Measurements from ENCODE around the gene VAV3. TPM values are rescaled to one million over a fixed set of nuclear protein-coding genes. Genes with fewer than 3 reads are reported as not detected.
"Not testable (repeated sequence)": the region's sequence is repeated elsewhere in the genome, so short reads cannot be mapped to it uniquely, and the experiment has no call there.

Gene VAV3
- total RNA-seq, 4 donors from 2014 or later: 1.9 to 5.8 (median 3.0) TPM

GRCh38 chr1:107659961-107660360, 305.0 kb downstream of the VAV3 start:
- Histone ChIP-seq H3K9me3 (no peaks in the 10 kb centered on the region), H3K4me3 (no peak overlapping the region), H3K4me1 (peaks cover 0 to 11% (median 10%) of the 10 kb centered on the region in 4 donors), H3K27me3 (no peaks in the 10 kb centered on the region), H3K36me3 (no peaks in the 10 kb centered on the region), H3K27ac (replicated peaks in 1 of 4) (peak overlapping the region in 1 of 4 donors; percentile 19)
- 58% methylated on average over 2 of the region's 2 CpGs for WGBS
- DNase-seq (ENCODE audit: extremely low spot score): no peak
- intact Hi-C loops (cut with DNase I): loop anchor here (5.0 kb wide), 1 partner anchor 88 kb away; no protein-coding TSS in a partner anchor
- TF ChIP-seq EP300 (IDR thresholded peaks at IDR 0.05) (no peak), POLR2A (IDR thresholded peaks at IDR 0.05; ENCODE audit: low read depth) (no peak), CTCF (IDR thresholded peaks at IDR 0.05) (no peak), POLR2AphosphoS5 (IDR thresholded peaks at IDR 0.05) (no peak)

GRCh38 chr1:107657356-107657755, 307.6 kb downstream of the VAV3 start:
- H3K27me3 ChIP-seq: no peaks in the 10 kb centered on the region
- no peaks in the 10 kb centered on the region for H3K9me3 ChIP-seq
- peaks cover 0 to 11% (median 10%) of the 10 kb centered on the region in 4 donors for H3K4me1 ChIP-seq
- H3K36me3 ChIP-seq: no peaks in the 10 kb centered on the region
- no peak overlapping the region for H3K27ac ChIP-seq (replicated peaks in 1 of 4)
- 56% methylated on average over 4 of the region's 4 CpGs for WGBS
- TF ChIP-seq EP300 (IDR thresholded peaks at IDR 0.05) (no peak), CTCF (IDR thresholded peaks at IDR 0.05) (no peak), POLR2AphosphoS5 (IDR thresholded peaks at IDR 0.05) (no peak), POLR2A (IDR thresholded peaks at IDR 0.05; ENCODE audit: low read depth) (no peak)
- no peak for DNase-seq (ENCODE audit: extremely low spot score)
- no peak overlapping the region for H3K4me3 ChIP-seq
- intact Hi-C loops (cut with DNase I): loop anchor here (5.0 kb wide), 1 partner anchor 85 kb away; no protein-coding TSS in a partner anchor

DNA sequence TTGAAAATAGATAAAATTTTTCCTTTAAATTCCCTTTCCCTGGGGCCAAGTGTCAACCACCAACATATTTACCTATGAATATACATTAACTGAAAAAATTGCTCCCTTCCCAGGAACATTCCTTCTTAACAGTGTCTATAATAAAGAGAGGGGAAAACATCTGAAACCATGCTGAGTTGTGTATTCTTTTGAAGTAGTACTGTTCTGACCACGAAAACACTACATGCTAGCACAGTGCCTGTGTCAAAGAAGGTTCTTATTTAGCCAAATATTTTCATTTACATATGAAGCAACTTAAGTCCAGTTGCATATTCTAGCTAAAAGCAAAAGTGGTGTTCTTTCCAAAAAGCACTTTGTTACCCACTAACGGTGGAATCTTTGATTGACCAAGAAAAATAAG, 311.2 kb downstream of the VAV3 start:
- Histone ChIP-seq H3K4me1 (peaks cover 0 to 7% (median 3%) of the 10 kb centered on the region in 4 donors), H3K4me3 (no peak overlapping the region), H3K27me3 (no peaks in the 10 kb centered on the region), H3K27ac (replicated peaks in 1 of 4) (no peak overlapping the region), H3K9me3 (no peaks in the 10 kb centered on the region), H3K36me3 (no peaks in the 10 kb centered on the region)
- TF ChIP-seq POLR2AphosphoS5 (IDR thresholded peaks at IDR 0.05) (no peak), EP300 (IDR thresholded peaks at IDR 0.05) (no peak), POLR2A (IDR thresholded peaks at IDR 0.05; ENCODE audit: low read depth) (no peak), CTCF (IDR thresholded peaks at IDR 0.05) (no peak)
- DNase-seq (ENCODE audit: extremely low spot score): no peak
- intact Hi-C loops (cut with DNase I): no loop called here
- 76% methylated on average over 2 of the region's 2 CpGs for WGBS

DNA sequence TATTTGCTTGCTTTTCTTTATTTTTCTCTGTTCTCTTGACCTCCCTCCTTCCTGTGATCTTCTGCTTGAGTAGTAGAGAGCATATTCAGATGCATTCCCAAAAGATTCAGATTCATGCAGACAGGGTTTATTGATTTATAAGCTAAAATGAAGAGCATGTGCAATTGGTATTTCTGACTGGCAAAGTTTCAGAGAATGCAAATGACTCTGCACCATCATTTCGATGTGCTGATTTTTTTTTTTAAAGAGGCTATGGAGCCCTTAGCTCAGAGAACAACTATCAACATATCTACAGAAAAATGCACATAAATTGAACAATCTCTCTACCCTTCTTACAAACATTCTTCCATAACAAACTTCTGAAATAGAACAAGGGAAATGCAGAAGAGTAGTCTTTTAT, 312.0 kb downstream of the VAV3 start:
- H3K27ac ChIP-seq (replicated peaks in 1 of 4): no peak overlapping the region
- H3K36me3 ChIP-seq: no peaks in the 10 kb centered on the region
- H3K4me3 ChIP-seq: no peak overlapping the region
- H3K27me3 ChIP-seq: no peaks in the 10 kb centered on the region
- intact Hi-C loops (cut with DNase I): no loop called here
- DNase-seq (ENCODE audit: extremely low spot score): no peak
- WGBS: 66% methylated on average over 1 of the region's 1 CpG
- no peaks in the 10 kb centered on the region for H3K9me3 ChIP-seq
- TF ChIP-seq POLR2AphosphoS5 (IDR thresholded peaks at IDR 0.05): no peak
- no peak for TF ChIP-seq CTCF (IDR thresholded peaks at IDR 0.05)
- no peak for TF ChIP-seq EP300 (IDR thresholded peaks at IDR 0.05)
- TF ChIP-seq POLR2A (IDR thresholded peaks at IDR 0.05; ENCODE audit: low read depth): no peak
- peaks cover 0 to 15% (median 5%) of the 10 kb centered on the region in 4 donors for H3K4me1 ChIP-seq

DNA sequence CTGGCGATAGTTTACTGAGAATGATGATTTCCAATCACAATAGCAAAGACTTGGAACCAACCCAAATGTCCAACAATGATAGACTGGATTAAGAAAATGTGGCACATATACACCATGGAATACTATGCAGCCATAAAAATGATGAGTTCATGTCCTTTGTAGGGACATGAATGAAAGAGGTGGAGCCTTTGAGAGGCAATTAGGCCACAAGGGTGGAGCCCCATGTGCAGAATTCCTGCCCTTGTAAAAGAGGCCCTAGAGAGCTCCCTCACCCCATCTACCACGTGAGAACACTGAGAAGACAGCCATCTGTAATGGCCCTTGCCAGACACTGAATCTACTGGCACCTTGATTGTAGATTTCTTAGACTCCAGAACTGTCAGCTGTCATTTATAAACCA, 314.2 kb downstream of the VAV3 start:
- 96% methylated on average over 2 of the region's 2 CpGs for WGBS
- H3K36me3 ChIP-seq; H3K9me3 ChIP-seq; intact Hi-C loops (cut with DNase I); H3K4me3 ChIP-seq; H3K27me3 ChIP-seq; DNase-seq (ENCODE audit: extremely low spot score); H3K27ac ChIP-seq (replicated peaks in 1 of 4): not testable (repeated sequence)
- peaks cover 0 to 19% (median 7%) of the 10 kb centered on the region in 4 donors for H3K4me1 ChIP-seq
